GM21381 (cell line): ENCODE results near the gene GLYATL3.
A peak's percentile ranks its signal among the peaks of the same experiment; 100 is the strongest.

ENCODE experiments used
- ATAC-seq: cut with Tn5 transposase; IDR thresholded peaks from one replicate; pipeline ENCODE4 v1.9.1; 2021; ENCODE audit warnings: mild to moderate bottlenecking, moderate library complexity; ENCODE audit not compliant: unreplicated experiment

GLYATL3 gene

DNA sequence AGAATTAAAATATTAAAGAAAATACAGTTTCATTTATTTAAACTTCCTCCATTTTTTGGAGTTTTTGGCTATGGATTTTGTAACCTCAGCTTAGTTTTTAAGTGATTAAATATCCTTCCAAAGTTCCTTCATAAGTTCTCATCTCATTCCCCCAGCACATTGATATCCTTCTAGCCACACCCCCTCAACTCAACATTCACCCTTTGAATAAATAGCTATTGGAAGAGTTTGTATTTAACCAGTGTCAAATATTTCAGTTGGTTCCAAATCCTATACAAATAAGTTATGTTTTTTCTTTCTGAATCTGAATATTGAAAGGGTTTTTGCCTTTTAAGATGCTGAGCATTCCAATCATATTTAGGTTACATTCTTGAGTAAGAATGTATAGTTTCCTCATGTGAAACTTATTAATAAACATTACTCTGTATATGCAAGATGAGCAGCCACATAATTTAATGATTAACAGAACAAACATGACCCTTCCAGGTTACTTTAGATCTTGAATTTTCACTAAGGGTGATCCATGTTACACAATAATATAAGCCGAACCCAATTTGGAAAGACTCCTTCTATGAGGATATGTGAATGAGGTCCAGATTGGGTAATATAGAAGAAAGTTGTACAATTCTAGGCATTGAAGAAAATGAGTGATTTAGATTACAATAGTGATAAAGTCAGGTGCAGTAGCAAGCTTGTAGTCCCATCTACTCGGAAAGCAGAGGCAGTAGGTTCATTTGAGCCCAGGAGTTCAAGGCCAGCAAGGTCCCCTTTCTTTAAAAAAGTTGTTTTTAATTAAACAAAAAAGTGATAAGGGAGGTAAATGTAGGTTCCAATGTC is 13.6 kb downstream of the GLYATL3 start:
- ATAC-seq: no peak

DNA sequence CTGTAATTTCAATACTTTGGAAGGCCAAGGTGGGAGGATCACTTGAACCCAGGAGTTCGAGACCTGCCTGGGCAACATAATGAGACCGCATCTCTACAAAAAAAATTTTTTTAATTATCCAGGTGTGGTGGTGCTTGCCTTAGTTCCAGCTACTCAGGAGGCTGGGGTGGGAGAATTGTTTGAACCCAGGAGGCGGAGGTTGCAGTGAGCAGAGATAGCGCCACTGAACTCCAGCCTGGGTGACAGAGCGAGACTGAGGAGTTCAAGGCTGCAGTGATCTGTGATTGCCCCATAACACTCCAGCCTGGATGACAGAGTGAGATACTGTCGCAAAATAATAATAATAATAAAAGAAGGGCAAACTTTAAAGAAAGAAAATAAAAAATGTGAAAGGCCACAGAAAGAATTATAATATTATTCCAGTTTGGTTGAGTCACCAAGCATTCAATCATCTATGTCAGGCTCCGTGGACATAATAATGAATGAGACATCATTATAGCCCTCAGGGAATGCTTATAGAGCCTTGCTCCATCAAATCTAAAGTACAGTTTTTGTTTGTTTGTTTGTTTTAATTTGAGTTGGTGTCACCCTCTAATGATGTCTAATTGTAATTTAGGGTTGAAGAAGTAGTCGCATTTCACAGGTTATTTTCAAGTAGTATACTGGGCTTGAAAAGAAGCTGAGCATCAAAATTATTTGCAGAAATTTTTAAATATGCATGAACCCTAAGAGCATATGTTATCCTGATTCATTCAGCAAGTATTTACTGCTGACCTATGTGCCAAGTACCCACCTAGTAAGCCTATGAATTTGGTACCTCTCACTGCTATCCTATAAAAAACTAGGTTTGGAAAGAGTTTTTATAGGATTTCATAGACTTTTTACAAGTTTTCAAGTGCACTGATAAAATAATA is 15.1 kb downstream of the GLYATL3 start:
- no peak for ATAC-seq

DNA sequence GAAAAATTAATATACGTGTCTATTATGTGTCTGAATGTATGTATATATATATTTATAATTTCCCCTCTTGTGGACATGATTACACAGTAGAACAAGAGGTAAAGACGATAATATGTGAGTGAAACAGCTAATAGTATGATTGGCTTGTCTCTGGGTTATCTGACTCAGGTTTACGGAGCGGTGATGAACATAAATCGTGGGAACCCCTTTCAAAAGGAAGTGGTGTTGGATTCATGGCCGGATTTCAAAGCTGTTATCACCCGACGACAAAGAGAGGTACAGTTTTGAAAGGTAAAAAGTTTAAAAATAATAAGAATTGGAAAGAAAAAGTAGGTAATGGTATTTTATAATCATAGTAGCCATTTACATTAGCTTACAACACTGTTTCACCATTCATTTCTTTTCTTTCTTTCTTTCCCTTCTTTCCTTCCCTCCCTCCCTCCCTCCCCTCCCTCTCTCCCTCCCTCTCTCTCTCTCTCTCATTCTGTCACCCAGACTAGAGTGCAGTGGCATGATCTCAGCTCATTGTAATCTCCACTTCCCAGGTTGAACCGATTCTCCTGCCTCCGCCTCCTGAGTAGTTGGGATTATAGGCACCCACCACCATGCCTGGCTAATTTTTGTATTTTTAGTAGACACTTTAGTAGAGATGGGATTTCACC is 15.9 kb downstream of the GLYATL3 start:
- ATAC-seq: no peak

DNA sequence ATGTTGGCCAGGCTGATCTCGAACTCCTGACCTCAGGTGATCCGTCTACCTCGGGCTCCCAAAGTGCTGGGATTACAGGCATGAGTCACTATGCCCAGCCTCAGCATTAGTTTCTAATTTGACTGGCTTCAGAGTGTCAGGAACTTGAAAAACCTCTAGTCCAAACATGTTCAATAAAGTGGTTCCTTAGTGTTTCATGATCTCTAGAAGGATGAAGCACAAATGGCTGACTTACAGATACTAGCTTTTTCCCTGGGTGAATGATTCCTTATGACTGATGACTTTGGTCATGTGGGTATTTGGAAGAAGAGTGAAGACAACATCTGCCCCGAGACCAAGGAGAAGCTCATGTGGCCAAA is 16.4 kb downstream of the GLYATL3 start:
- ATAC-seq: no peak

DNA sequence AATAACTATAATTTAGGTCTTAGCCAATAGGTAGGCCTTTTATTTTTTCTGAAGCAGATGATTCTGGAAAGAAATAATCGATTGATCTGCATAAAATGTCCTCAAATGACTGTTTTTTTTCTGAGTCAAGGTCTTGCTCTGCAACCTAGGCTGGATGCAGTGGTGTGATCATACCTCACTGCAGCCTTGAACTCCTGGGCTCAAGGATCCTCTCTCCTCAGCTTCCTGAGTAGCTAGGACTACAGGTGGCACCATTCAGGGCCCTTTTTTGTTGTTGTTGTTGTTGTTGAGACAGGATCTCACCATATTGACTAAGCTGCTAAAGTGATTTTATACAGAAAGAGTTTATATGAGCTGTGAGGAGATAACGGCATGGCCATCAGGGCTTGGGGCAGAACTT is 18.2 kb downstream of the GLYATL3 start:
- ATAC-seq: no peak

DNA sequence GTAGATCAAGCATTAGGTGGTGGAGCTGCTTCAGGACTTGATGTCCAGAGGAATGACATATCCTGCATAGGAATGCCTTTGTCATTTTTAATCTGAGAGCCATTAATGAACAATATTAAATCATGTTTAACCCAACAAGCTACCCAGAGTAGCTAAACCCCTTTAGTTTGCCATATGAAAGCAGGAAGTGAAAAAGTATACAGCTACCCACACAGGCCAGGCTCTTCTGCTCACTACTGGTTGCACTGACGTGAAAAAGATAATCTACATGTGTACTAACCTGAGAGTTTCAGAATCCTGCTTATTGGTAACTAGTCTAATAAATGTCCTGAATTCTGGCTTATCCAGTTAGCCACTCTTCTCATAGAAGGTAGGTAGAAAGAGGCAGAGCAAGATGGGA is 19.9 kb downstream of the GLYATL3 start:
- peak; percentile 95 for ATAC-seq

DNA sequence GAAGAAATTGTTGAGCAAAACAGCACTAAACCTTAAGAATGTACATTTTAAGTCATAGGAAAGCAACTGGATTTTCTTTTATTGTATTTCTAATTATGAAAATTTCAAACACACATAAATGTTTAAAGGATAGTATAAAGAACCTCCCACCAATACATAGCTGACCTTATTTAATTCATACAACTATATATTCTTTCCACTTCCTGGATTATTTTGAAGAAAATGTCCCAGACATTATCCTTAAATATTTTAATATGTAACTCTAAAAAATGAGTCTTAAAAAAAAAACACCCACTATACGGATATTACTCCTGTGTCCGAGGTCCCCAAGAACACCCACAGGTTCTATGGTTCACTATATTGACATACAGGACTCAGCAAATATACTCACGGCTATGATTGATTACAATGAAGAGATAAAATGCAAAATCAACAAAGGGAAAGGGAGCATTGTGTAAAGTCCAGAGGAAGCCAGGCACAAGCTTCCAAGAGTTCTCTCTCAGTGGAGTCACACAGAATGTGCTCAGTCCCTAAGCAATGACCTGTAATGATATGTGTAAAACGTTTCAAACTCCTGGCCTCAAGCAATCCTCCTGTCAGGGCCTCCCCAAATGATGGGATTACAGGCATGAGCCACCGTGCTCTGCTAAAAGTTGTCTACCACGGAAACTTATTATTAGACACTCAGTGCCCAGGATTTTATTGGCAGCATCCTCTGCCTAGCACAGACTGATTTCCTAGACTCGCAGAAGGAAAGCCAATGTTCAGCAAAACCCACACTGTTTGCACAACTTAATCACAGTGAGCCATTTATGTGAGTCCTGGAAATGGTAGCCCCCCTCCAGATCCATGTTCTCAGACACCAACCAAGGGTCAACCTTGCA is 23.2 kb downstream of the GLYATL3 start:
- ATAC-seq: no peak

DNA sequence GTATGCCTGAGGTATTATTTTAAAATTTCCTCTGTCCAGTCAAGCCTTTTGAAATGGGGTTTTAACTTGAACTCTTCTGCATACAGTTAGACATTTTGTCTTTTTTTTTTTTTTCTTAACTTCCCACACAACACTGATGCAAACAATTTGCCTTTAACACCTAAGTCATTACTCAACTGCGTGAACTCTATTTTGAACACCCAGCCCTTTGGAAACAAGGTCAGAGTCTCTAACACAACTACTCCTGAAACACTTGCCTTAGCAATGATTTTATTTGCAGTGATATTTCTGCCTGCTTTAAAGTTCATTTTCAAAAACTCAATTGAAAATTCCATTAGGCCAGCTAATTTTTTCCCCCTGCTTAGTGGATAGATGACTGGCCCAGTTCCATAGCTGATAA is 24.2 kb downstream of the GLYATL3 start:
- no peak for ATAC-seq

DNA sequence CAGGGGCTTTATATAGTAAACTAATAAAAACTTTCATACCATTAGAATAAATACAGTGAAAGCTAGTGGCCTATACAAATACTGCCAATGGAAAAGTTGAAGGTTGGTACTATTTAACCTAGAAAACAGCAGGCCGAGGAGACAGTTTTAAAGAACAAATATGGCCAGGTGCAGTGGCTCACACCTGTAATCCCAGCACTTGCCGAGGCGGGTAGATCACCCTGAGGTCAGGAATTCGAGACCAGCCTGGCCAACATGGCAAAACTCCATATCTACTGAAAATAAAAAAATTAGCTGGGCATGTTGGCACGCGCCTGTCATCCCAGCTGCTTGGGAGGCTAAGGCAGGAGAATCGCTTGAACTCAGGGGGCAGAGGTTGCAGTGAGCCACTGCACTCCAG is 24.8 kb downstream of the GLYATL3 start:
- no peak for ATAC-seq

DNA sequence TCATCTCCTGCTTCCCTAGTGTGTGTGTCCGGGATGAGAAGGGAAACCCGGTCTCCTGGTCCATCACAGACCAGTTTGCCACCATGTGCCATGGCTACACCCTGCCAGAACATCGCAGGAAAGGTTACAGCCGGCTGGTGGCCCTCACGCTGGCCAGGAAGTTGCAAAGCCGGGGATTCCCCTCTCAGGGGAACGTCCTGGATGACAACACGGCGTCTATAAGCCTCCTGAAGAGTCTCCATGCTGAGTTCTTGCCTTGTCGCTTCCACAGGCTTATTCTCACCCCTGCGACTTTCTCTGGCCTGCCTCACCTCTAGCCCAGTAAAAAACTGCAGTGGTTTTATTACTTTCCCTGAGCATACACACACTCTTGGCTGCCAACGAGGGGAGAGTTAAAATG is 26.9 kb downstream of the GLYATL3 start:
- ATAC-seq: no peak

DNA sequence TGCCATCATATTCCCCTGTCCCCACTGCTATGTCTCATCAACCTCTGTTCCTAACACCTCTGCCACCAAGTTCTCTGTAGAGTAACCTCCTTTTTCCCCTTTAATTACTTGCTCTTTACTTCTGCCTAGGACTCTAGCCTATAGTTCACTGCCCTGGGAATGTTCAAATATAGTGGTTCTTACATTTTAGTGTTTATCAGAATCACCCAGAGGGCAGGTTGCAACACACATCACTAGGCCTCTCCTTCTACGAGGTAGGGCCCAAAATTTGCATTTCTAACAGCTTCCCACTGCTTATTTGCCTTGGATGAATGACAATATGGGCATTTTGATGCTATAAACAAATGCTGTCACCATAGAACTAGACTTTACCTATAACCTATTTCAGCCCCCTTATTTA is 27.6 kb downstream of the GLYATL3 start:
- no peak for ATAC-seq

DNA sequence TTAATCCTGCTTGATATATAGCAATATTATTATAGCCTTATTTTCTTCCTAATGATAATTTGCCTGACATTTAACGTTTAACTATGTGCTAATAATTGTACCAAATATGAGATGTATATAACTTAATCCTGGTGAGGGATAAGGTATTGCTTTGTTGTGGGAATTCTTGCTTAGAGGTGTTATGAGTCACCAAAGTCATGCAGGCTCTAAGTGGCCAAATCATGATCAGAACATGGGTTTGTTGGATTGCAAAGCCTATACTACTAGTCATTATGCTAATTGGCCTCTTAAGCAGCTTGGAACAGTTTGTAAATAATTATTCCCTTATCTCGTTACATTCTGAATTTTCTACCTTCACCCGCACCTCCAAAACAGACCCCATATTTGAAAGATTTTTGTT is 28.8 kb downstream of the GLYATL3 start:
- ATAC-seq: no peak

DNA sequence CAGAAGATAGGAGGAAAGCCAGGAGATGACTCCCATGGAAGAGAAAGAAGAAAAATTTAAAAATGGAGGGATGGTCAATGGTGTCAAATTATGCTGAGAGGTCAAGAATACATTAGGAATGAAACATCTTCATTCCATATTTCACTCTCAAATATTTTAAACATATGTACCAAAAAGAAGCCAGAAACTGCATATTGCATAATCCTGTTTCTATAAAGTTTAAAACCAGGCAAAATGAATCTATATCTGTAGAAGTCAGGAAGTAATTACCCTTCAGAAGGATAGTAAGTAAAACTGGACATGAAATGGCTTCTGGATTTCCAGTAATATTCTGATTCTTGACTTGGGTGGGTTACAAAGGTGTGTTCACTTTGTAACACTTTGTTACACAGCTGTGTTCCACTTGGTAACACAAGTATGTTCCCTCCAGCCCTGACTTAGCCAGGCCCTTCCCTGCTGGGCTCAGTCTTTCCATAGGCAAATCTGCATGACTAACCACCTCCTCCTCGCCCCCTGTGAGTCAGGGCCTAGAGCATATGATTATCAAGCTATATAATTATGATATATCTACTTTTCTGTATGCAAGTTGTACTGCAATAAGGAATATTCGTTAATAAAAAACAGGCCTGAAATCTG is 30.5 kb downstream of the GLYATL3 start:
- no peak for ATAC-seq

DNA sequence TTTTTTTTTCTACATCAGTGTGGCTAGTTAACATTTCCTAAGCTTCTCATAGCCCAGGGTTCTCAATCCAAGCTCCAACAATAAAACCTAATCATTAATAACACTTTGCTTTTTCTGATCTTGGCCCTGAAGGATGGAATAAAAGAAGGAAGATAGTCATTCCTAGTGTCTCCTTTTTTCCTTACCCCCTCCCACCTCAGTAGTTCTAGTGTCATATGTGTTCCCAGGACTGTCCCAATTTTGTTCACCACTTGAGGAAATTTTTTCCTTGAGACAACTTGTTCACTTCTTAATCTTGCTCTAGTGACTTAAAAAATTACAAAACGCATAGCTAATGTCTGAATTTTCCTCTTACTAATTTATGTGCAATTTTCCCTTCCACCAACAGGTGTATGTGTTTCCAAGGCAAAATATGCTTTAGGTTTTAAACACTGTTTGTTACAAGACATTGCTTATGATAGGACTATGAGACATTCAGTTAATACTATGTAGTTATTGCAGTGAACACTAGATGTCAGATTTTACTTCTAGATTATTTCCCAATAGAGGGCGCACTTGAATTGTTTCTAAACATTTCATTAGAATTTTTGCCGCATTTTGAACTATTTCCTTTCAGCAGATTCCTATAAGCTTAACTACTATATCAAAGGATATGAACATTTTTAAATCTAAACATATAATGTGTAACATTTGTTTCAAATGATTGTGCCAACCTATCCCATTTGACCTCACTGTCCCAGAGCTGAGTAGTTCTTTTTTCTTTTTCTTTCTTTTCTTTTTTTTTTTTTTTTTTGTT is 32.2 kb downstream of the GLYATL3 start:
- peak; percentile 93 for ATAC-seq

DNA sequence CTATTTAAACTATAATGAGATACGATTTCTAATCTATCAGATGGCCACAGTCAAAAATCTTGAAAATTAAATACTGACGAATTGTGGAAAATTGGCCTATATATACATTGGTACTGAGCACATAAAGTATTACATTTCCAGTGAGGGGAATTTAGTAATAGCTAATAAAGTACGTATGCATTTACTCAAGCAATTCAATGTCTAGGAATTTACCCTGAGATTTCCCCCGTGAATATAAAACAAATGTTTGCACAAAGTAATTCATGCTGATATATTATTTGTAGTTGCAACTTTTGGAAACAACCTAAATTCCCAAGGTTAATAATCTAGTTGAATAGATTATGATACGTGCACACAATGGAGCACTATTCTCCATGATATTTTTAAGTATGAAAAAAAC is 36.1 kb downstream of the GLYATL3 start:
- no peak for ATAC-seq

DNA sequence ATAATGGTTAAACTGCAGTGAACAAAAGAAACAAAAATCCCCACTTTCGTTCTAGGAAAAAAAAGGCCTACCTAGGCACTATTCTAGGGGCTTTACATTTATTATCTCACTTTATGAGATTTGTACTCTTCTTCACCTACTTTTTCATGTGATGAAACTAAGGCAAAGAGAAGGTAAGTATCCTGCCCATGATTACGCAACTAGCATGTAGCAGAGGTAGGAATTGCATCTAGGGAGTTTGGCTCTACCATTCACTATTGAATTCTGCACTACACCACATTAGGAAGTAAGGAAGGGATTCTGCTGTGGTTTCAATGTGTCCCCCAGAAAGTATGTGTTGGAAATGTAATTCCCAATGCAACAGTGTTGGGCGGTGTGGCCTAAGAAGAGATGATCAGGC is 39.4 kb downstream of the GLYATL3 start:
- no peak for ATAC-seq

DNA sequence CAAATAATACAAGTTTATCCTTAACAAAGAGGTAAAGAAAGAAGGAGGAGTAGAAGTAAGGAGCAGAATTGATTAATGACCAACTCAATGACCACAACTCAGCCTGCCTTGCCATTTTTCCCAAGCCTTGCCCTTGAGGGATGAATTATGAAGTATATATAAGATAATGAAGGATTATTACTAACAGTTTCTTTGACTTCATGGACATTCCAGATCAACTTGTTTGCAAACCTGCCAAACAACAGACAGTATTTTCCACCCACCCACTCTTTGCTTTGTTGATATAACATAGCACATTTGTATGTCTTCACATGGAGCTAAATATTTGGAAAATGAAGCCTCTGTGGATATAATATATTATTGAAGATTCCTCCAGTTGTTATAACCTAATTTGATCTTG is 40.9 kb downstream of the GLYATL3 start:
- ATAC-seq: no peak

DNA sequence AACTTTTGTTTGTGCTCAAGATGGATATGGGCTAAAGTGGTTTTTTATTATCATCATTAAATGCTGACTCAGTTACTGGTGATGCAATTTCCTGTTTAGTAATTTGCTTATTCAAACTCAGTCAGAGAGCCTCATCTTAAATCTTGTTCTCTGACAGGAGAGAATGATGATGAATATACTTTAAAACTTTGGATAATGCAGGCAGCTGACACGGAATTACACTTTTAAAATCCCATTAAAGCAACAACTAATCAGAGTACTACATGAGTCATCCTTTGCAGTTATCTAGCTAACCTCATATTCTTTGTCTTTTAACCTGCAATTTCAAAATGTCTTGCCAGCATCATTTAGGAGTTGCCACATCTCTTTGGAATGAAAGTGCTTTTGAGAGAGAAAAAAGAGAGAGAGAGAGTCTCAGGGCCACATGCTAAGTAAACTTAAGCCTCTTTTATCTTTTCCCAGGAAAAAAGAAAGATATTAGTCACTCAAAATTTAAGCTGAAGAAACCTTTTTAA is 41.5 kb downstream of the GLYATL3 start:
- no peak for ATAC-seq

DNA sequence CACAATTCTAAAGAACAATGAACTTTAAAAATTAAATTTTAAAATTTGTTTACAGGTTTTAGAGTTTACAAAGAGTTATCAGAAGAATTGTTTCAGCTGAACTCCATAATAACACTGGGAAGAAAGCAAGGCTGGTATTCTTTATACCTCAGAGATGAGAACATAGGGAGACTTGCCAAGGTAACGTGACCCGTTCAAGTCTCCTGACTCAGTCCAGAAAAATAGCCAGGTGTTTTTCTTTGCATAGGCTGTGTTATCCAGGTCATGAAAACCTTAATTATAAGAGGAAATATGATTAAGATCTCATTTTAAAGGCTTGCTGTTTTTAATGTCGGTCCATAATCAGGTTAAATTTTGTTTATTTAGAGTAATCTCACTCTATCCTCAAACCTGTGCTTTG is 42.2 kb downstream of the GLYATL3 start:
- no peak for ATAC-seq
